NCI-H82 treated with DMSO at 0.1 percent for 48 hours (cell line): ENCODE measurements around the gene FAM13B.
"Not testable (repeated sequence)": the region's sequence is repeated elsewhere in the genome, so short reads cannot be mapped to it uniquely, and the experiment has no call there.

Source experiments
- DNase-seq: peaks from one replicate; lab custom pipeline; 2025; ENCODE audit not compliant: unreplicated experiment; lab: John Stamatoyannopoulos, UW

Gene FAM13B

DNA sequence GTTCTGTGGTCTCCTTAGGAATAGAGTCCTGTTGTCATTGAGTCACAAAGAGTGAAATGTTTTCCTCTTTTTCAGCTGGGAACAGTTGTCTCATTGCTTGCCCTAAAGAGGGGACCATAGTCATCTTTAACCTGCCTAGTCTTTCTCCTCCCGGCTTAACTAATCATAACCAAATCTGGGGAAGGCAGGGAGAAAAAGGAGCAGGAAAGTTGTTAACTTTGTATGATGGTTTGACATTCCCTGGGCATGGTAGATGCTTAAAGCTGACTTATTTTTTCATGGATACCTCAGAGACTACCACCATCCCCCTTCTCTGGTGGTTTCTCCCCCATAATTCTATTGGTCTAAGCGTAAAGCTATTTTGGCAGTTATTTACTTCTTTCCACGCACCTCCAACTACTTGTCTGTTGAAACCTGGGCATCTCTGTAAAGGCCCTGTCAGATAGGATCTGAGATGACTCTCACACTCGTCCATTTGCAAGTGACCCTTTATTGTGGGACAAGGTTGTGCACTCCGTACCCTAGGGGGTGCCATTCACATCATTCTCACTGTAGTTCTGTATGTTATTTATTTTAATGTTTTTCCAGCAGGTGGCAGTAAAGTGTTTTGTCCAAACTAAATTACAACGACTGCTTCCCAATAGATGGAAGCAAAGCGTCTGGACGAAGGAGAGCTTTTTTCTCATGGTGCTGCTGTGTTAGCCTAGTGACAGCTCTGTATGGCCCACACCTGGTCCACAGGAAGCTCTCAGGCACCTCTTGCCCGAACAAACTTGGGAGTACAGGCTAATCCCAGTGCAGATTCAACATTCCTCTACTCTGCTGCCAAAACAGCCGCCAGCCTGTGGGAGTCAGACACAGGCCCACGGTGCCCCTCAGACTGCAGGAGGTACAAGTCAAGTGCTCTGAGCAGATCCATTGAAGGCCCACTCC is 3.0 kb upstream of the FAM13B start:
- DNase-seq, result peak; percentile 81

DNA sequence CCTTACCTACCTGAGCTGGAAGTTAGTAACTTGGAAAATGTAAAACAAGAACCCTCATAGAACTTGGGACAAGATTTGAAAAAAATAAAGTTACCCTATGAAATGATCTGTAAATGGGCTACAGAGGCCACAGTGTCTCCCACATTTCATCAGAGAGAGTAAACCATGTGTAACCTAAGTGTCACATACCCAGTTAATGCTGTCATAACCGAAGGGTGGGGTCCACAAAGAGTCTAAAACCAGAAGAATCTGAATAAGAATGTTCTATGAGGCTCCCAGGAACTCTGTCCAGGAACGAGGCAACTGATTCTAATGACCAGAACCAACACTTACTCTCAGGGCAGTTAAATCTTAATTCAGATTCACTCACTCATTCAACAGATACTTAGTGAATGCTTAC is 1.0 kb upstream of the FAM13B start:
- DNase-seq, result no peak

- DNase-seq, result no peak
These were observed 518 bp upstream of the FAM13B start for GRCh38 chr5:138033386-138033808.

DNA sequence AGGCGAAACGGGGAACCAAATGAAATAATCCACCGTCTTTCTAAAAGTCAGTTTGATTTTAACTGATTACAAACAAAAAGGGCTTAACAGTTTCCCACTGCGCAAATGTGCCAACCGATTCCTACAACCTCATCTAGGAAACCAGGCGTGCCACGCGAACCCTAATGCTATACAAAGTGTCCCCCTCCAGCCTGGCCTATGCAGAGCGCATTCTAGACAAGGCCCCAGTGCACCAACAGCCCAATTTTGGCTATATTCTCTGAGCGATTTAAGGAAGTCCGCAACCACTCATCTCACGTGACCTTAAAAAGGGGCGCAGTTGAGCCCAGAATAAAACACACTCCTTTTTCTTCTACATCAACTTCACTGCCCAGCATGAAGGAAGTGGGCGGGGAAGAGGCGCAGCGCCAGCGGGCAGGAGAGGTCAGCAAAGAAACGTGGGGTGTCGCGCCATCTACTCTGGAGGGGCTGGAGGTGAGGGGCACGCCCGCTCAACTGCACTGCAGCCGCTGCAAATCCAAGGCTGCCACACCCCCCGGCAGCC is 779 bp downstream of the FAM13B start:
- DNase-seq, result no peak

DNA sequence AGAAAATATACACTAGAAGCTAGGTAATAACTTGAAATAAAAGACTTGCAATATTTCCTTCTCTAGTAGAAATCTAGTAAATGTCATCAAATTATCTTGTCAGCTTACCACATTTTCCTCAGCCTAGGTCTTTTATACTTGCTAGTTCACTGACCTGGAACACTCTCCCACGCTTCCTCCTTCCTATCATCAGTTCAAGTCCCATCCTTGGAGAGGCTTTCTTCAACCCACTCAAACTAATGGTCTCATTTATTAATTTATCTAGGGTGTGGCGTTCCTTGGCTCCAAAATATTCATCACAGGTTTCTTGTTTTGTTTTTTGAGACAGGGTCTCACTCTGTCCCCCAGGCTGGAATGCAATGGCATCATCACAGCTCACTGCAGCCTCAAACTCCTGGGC is 2.9 kb downstream of the FAM13B start:
- DNase-seq, result no peak

- no peak for DNase-seq
These were observed 3.4 kb downstream of the FAM13B start for GRCh38 chr5:138029501-138029900.

DNA sequence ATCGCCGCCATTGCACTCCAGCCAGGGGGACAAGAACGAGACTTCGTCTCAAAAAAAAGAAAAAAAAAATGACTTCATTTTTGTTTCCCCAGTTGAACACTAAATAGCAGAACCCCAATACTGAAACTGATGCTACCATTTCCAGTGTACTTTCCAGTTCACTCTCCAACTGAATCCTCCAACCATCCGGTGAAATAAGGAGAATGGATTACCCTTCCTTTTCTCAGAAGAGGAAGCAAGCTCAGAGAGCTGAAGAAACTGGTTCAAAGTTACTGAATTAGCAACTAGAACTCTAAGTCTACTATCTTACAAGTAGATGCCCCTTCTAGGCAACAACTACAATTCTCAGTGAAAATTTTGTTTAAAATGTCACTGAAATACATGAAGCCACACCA is 3.9 kb downstream of the FAM13B start:
- DNase-seq, result no peak

DNA sequence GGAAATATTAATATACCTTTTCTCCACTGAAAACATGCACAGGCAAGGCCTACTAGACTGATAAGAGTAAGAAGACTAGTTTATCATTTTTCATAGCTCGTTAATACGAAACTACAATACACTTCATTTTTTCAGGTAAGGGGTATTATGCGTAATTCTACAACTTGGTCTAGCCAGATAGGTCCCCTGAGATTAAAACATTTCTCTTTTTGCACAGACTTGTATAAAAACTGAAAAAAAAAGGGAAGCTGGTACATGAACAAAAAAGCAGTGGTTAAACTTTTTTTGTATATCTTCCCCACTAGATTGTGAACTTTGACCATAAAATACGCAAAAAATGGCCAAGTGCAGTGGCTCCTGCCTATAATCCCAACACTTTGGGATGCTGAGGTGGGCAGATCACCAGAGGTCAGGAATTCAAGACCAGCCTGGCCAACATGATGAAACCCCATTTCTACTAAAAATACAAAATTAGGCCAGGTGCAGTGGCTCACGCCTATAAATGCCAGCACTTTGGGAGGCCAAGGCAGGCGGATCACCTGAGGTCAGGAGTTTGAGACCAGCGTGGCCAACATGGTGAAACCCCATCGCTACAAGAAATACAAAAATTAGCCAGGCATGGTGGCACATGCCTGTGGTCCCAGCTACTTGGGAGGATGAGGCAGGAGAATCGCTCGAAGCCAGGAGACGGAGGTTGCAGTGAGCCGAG is 4.5 kb downstream of the FAM13B start:
- not testable (repeated sequence) for DNase-seq

DNA sequence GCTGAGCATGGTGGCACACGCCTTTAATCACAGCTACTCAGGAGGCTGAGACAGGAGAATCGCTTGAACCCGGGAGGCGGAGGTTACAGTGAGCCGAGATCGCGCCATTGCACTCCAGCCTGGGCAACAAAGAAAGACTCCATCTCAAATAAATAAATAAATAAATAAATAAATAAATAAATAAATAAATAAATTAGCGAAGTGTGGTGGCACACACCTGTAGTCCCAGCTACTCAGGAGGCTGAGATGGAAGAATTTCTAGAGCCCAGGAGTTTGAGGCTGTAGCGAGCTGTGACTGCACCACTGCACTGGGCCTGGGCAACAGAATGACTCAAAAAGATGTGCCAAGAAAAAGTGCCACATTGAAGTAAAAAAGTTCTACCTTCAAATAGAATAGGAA is 6.1 kb downstream of the FAM13B start:
- not testable (repeated sequence) for DNase-seq

DNA sequence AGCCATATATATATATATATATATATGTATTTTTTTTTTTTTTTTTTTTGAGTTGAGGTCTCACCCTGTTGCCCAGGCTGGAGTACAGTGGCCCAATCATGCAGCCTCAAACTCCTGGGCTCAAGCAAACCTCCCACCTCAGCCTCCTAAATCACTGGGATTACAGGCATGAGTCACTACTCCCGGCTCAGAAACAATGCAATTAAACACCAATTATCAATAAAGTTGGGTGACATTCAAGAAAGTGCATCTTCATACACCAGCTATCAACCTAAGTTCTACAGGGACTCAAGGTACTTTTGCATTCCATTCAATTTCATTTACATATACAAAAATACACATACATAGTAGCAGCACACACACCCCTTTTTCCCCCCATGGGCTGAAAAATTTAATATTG is 7.6 kb downstream of the FAM13B start:
- DNase-seq, result no peak

GRCh38 chr5:138024117-138024516 is 8.8 kb downstream of the FAM13B start:
- no peak for DNase-seq

- no peak for DNase-seq
These were observed 10.0 kb downstream of the FAM13B start for GRCh38 chr5:138022912-138023311.

- DNase-seq, result no peak
These were observed 11.1 kb downstream of the FAM13B start for GRCh38 chr5:138021771-138022170.

DNA sequence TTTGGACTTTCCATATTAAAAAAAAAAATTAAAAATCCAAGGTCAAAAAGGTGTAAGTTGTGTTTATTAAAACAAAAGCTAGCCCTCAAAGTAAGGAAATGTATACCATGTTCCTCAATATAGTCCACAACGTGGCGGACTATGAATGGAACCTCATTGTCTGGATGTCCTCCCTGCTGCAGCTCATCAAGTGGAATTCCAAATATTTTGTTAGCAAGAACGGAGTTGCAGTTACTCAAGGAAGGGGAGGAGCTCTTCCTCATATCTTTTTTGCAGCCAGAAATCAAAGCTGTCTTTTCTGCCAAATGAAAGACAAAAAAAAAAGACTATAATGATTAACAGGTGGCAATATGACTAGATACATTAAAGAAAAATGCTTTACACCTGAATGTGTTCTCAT is 14.0 kb downstream of the FAM13B start:
- DNase-seq, result no peak

DNA sequence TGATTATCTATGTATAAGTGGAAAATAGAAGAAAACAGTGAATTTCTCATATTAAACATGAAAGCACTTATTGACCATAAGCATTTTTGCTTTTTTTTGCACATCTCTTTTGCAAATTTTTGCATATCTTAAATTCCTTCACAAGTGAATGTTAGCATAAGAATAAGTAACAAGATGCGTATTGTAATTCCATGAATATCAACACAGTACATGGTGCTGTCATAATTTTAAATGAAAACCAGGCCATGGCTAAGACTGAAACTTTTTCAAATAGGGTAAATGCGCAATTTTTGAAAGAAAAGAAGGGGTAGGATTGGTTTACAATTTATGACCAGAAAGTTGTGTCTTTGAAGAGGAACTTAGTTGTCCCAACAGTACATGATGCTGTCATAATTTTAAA is 17.0 kb downstream of the FAM13B start:
- no peak for DNase-seq

DNA sequence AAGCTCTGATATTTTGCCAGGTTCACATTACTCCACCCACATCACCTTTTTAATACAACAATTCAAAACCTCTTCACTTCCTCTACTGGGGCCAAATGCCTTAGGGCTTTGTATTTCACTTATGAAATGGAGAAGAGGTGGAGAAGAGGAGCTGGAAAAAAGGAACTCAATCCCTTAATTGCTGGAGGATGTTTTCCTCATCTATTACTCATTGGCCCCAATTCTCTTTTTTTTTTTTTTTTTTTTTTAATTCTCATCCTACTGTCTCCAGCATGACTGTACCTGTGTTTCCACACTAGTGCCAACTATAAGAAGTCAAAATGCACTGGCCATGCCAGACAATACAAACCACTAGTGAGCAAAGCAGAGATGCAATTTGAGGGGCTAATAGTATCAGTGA is 20.9 kb downstream of the FAM13B start:
- no peak for DNase-seq

GRCh38 chr5:138000102-138000723 is 32.7 kb downstream of the FAM13B start:
- no peak for DNase-seq

DNA sequence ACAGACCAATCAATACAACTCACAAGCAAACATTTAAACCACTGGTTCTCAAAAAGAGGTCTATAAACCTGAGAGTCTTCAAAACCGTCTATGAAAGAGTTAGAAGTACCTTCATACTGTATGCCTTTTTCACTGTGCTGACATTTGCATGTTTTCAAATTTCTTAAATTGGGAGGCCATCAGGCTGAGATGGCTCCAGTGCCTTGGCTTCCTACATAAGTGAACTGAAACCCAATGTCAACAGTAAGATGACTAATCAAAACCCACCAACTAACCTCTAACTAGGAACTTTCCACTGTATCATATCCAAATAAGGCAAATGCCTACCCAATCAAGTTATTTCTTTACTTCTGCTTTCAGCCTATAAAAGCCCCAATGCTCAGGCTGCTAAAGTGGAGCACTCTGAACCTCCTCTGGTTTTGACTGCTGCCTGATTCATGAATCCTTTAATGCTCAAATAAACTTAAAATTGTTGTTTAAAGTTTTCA is 35.1 kb downstream of the FAM13B start:
- no peak for DNase-seq

- DNase-seq, result no peak
These were observed 37.1 kb downstream of the FAM13B start for GRCh38 chr5:137995749-137996128.

- DNase-seq, result no peak
These were observed 37.7 kb downstream of the FAM13B start for GRCh38 chr5:137995077-137995748.

DNA sequence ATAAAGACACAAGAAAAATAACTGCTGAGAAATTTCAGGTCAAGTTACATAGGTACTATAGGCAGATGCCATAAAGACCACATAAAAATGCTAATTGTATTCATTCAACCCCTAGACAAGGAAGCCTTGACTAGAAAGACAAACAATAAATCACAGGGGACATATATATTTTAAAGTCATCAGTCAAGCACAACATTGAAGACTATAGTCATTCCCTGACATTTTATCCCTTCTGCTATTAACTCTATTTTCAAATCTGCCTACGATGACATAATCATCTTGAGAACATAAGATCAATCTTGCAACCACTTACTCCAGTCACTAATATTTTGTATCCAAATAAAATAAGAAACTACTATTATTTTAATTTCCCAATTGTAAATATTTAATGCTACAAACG is 38.3 kb downstream of the FAM13B start:
- DNase-seq, result no peak
